HG03457 (cell line): ENCODE results near the gene ASTN2.
A peak's percentile ranks its signal among the peaks of the same experiment; 100 is the strongest.

ENCODE experiments used
- ATAC-seq: cut with Tn5 transposase; IDR thresholded peaks from one replicate; pipeline ENCODE4 v1.9.1; 2021; ENCODE audit warnings: moderate number of reproducible peaks; ENCODE audit not compliant: unreplicated experiment

ASTN2 gene

GRCh38 chr9:116451500-116452115 lies 963.2 kb downstream of the ASTN2 start:
- ATAC-seq = no peak

GRCh38 chr9:116450378-116451139 lies 964.3 kb downstream of the ASTN2 start:
- ATAC-seq = peak; percentile 75

GRCh38 chr9:116449949-116450348 lies 964.9 kb downstream of the ASTN2 start:
- ATAC-seq = no peak

- no peak for ATAC-seq
Measured at GRCh38 chr9:116448431-116448830, 966.4 kb downstream of the ASTN2 start.

- ATAC-seq = no peak
Measured at GRCh38 chr9:116447934-116448333, 966.9 kb downstream of the ASTN2 start.

GRCh38 chr9:116442528-116442927 lies 972.3 kb downstream of the ASTN2 start:
- no peak for ATAC-seq

GRCh38 chr9:116437411-116438370 lies 977.2 kb downstream of the ASTN2 start:
- ATAC-seq = no peak

GRCh38 chr9:116436121-116436520 lies 978.7 kb downstream of the ASTN2 start:
- no peak for ATAC-seq

- ATAC-seq = no peak
Measured at GRCh38 chr9:116435706-116436105, 979.2 kb downstream of the ASTN2 start.

GRCh38 chr9:116434314-116434713 lies 980.5 kb downstream of the ASTN2 start:
- no peak for ATAC-seq

- no peak for ATAC-seq
Measured at GRCh38 chr9:116432051-116432450, 982.8 kb downstream of the ASTN2 start.

GRCh38 chr9:116430849-116431248 lies 984.0 kb downstream of the ASTN2 start:
- no peak for ATAC-seq

- no peak for ATAC-seq
Measured at GRCh38 chr9:116425244-116425643, 989.6 kb downstream of the ASTN2 start.

- ATAC-seq = no peak
Measured at GRCh38 chr9:116423149-116423548, 991.7 kb downstream of the ASTN2 start.

- ATAC-seq = no peak
Measured at GRCh38 chr9:116422119-116422979, 992.5 kb downstream of the ASTN2 start.

- ATAC-seq = no peak
Measured at GRCh38 chr9:116420993-116421538, 993.8 kb downstream of the ASTN2 start.

GRCh38 chr9:116419181-116419580 lies 995.7 kb downstream of the ASTN2 start:
- no peak for ATAC-seq

GRCh38 chr9:116417464-116417863 lies 997.4 kb downstream of the ASTN2 start:
- ATAC-seq = no peak

GRCh38 chr9:116416421-116416820 lies 998.4 kb downstream of the ASTN2 start:
- ATAC-seq = no peak

- ATAC-seq = no peak
Measured at GRCh38 chr9:116414374-116414773, 1000.5 kb downstream of the ASTN2 start.
